ENCODE measurements around the gene AIM2. TPM values are rescaled to one million over a fixed set of nuclear protein-coding genes. Genes with fewer than 3 reads are reported as not detected.
"Not testable (repeated sequence)": the region's sequence is repeated elsewhere in the genome, so short reads cannot be mapped to it uniquely, and the experiment has no call there.

AIM2 gene
- total RNA-seq, 6 experiments from 2014 or later, result 0.73 to 1.1 (median 0.80) TPM; not detected in 3

- TF ChIP-seq CTCF (IDR thresholded peaks at IDR 0.05), result no peak
- TF ChIP-seq POLR2A (IDR thresholded peaks at IDR 0.05), result no peak
- Histone ChIP-seq H3K27ac (no peak overlapping the region), H3K9me3 (no peaks in the 10 kb centered on the region), H3K27me3 (no peaks in the 10 kb centered on the region), H3K36me3 (peaks cover 0 to 11% (median 4%) of the 10 kb centered on the region in 4 donors), H3K4me1 (no peaks in the 10 kb centered on the region), H3K4me3 (no peak overlapping the region)
- no peak for DNase-seq
- WGBS (ENCODE audit: insufficient coverage, low coverage, low lambda C conversion rate, missing lambda C conversion rate), result 58% methylated on average over 5 of the region's 5 CpGs
- intact Hi-C loops (cut with DNase I), result no loop called here
- ATAC-seq, result no peak
Observed at GRCh38 chr1:159055181-159055641, 21.4 kb downstream of the AIM2 start.

GRCh38 chr1:159054427-159054826, 22.1 kb downstream of the AIM2 start:
- no peak for ATAC-seq
- no peaks in the 10 kb centered on the region for H3K27me3 ChIP-seq
- no peak for DNase-seq
- TF ChIP-seq POLR2A (IDR thresholded peaks at IDR 0.05), result no peak
- no peak for TF ChIP-seq CTCF (IDR thresholded peaks at IDR 0.05)
- no peak overlapping the region for H3K4me3 ChIP-seq
- no peaks in the 10 kb centered on the region for H3K9me3 ChIP-seq
- H3K4me1 ChIP-seq, result no peaks in the 10 kb centered on the region
- H3K27ac ChIP-seq, result no peak overlapping the region
- intact Hi-C loops (cut with DNase I), result no loop called here
- H3K36me3 ChIP-seq, result peaks cover 0 to 11% (median 4%) of the 10 kb centered on the region in 4 donors
- WGBS (ENCODE audit: insufficient coverage, low coverage, low lambda C conversion rate, missing lambda C conversion rate), result 21% methylated on average over 2 of the region's 2 CpGs

- H3K9me3 ChIP-seq, result no peaks in the 10 kb centered on the region
- DNase-seq (no peak), ATAC-seq (no peak)
- H3K36me3 ChIP-seq, result peaks cover 0 to 11% (median 4%) of the 10 kb centered on the region in 4 donors
- no peak overlapping the region for H3K4me3 ChIP-seq
- H3K27me3 ChIP-seq, result no peaks in the 10 kb centered on the region
- WGBS (ENCODE audit: insufficient coverage, low coverage, low lambda C conversion rate, missing lambda C conversion rate), result 66% methylated on average over 2 of the region's 2 CpGs
- intact Hi-C loops (cut with DNase I), result no loop called here
- TF ChIP-seq POLR2A (IDR thresholded peaks at IDR 0.05) (no peak), CTCF (IDR thresholded peaks at IDR 0.05) (no peak)
- no peaks in the 10 kb centered on the region for H3K4me1 ChIP-seq
- H3K27ac ChIP-seq, result no peak overlapping the region
Observed at GRCh38 chr1:159051436-159051835, 25.1 kb downstream of the AIM2 start.

GRCh38 chr1:159046486-159046885, 30.1 kb downstream of the AIM2 start:
- intact Hi-C loops (cut with DNase I); H3K27me3 ChIP-seq; H3K4me1 ChIP-seq; DNase-seq; H3K27ac ChIP-seq; H3K4me3 ChIP-seq; H3K36me3 ChIP-seq; H3K9me3 ChIP-seq; ATAC-seq: not testable (repeated sequence)
- 6% methylated on average over 1 of the region's 1 CpG for WGBS (ENCODE audit: insufficient coverage, low coverage, low lambda C conversion rate, missing lambda C conversion rate)

GRCh38 chr1:159040893-159041724, 35.5 kb downstream of the AIM2 start:
- intact Hi-C loops (cut with DNase I), result no loop called here
- ATAC-seq (no peak), DNase-seq (no peak)
- H3K9me3 ChIP-seq, result no peaks in the 10 kb centered on the region
- H3K4me3 ChIP-seq, result no peak overlapping the region
- 68% methylated on average over 7 of the region's 7 CpGs for WGBS (ENCODE audit: insufficient coverage, low coverage, low lambda C conversion rate, missing lambda C conversion rate)
- no peaks in the 10 kb centered on the region for H3K4me1 ChIP-seq
- H3K27ac ChIP-seq, result no peak overlapping the region
- no peaks in the 10 kb centered on the region for H3K27me3 ChIP-seq
- TF ChIP-seq POLR2A (IDR thresholded peaks at IDR 0.05), result no peak
- H3K36me3 ChIP-seq, result peaks cover 0 to 9% (median 0%) of the 10 kb centered on the region in 4 donors

Measured in right lobe of liver (tissue), 6 donors.